Amniotic epithelial cell (primary cell): ENCODE data around the gene KIF26B.
A peak's percentile ranks its signal among the peaks of the same experiment; 100 is the strongest.

Experiments used
- DNase-seq: peaks from one replicate; pipeline ENCODE4 v3.0.0-alpha.2; 2010; ENCODE audit warnings: low read depth

Gene KIF26B

DNA sequence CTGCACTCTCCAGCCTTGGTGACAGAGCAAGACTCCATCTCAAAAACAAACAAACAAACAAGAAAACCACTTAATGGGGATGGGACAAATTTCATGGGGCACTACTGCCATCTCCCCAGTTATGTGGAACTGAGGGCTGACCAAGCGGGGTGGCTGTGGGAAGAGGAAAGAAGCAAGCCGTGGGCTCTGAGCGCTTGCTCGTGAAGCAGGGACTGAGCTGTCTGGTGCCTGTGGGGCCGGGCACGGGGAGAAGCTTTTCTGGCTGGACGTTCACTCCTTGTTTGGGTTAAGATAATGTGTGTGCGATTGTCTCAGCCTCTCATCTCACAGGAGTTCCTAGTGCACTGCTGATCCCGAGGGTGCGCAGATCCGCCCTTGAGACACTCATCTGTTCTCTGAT, 22.0 kb upstream of the KIF26B start:
- DNase-seq = no peak

DNA sequence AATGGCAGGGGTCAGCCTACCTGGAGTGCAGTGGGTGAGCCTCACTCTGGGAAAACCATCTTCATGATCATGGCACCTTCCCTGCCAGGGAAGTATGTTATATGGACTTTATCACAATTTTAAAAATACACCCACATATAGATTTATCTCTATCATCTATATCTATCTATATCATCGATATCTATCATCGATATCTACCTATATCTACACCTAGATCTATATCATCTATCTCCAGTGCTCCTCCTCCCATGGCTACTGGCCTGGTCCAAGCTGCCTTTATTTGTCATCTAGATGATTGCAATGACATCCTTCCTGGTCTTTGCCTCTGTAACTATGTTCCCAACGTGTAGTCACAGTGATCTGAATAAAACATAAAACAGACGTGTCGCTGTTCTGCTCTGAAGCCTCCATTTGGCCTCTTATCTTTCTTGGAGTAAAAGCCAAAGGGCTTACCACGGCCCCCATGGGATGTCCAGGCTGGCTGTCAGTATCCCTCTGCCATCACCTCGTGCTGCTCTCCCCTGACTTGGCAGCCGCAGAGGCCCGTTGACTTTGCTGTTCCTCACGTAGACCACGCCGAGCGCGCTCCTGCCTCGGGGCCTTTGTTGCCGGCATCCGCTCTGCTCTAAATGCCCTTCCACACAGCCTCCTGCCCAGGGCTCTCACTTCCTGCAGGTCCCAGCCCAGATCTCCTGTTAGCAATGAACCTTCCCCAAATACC, 20.6 kb upstream of the KIF26B start:
- no peak for DNase-seq

DNA sequence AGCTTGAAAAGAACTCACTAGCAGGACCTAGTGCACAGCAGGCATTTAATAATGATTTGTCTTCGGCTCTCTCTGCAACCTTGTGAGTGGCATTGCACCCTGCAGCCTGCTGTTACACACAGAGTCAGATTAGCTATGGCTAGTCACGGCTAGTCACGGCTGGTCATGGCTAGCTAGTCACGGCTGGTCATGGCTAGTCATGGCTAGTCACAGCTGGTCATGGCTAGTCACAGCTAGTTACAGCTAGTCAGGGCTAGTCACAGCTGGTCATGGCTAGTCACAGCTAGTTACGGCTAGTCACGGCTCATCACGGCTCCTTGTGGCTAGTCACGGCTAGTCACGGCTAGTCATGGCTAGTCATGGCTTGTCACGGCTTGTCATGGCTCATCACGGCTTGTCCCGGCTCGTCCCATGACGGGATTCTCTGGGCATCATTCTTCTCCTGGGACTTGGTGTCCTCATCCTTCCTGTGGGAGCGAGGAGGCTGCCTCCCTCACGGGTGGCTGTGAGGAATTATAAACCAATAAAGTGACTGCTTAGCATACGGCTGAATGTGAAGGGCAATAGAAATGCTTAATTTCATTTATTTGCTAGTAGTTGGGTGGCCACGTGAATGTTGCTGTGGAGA, 12.5 kb upstream of the KIF26B start:
- no peak for DNase-seq

DNA sequence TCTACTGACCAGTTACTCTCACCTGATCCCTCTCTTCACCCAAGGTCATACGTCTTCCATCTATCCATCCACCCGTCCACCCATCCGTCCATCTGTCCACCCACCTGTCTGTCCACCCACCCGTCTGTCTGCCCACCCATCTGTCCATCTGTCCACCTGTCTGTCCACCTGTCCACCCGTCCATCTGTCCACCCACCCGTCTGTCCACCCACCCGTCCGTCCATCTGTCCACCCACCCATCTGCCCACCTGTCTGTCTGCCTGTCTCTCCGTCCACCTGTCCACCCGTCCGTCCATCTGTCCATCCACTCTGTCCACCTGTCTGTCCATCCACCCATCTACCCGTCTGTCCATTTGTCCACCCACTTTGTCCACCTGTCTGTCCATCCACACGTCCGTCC, 11.8 kb upstream of the KIF26B start:
- DNase-seq = no peak

DNA sequence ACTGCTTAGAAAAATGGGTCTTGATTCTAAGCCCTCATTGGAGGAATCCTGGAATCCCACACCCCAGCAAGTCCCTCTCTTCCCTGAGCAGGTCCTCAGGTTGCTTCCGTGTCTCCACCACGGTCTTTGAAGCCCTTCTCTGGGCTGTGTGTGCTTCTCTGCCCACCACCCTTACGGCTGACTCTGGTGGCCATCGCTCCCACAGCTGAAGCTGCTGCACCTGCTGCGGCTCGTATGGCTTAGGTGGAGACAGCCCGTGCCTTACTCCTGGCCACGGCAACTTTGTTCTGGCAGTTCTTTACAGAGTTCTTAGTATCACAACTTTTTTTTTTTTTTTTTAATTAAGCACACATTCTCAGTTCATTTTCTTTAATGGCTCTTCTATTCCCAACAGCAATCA, 10.9 kb upstream of the KIF26B start:
- DNase-seq = no peak

DNA sequence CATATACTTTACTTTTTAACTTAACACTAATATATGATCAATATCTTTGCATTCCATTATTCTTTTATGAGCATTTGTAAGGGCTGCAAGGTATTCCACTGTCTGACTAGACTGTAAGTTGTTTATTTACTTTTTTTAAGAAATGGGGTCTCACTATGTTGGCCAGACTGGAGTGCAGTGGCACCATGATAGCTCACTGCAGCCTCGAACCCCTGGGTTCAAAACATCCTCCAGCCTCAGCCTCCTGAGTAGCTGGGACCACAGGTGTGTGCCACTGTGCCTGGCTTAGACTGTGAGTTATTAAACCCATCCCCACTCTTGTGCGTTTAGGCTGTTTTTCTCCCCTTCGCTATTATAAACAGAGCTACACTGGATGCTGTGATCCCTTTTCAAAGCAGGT, 6.7 kb upstream of the KIF26B start:
- no peak for DNase-seq

DNA sequence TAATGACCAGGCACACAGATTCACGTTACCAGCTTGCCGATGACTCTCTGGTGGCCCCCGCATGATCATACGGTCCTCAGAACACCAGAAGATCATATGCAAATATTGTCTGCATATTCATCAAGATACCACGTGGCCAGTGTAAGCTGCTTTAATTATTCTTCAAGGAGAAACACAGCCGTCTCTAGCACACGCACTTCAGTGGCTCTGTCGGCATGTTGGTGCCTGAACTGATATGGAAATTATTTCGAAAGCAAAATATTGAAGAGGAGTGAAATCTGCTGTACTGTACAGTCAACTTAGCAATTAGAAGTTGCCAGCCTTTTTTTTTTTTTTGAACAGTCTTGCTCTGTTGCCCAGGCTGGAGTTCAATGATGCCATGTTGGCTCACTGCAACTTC, 5.9 kb upstream of the KIF26B start:
- DNase-seq = no peak

DNA sequence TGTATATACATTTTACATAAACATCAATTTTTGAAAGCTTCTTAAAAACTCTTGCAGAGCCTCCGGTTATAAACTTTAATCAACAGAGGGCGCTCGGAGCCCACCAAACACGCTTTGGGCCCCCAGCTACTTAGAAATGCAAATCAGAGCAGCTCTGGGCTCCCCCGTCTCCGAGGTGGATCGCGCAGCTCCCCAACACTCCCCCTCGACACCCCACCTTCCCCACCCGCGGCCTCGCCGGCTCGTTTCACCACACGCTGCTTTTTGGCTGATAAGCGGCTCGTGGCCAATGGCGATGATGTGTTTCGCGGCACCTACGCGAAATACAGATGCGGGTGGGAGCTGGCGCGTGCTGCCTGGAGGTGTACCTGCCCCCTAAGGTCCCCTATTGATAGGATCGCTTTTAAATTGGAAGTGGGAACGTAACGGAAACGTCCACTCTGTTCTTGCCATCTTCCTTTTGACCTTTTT, 1.7 kb upstream of the KIF26B start:
- peak; percentile 74 for DNase-seq

DNA sequence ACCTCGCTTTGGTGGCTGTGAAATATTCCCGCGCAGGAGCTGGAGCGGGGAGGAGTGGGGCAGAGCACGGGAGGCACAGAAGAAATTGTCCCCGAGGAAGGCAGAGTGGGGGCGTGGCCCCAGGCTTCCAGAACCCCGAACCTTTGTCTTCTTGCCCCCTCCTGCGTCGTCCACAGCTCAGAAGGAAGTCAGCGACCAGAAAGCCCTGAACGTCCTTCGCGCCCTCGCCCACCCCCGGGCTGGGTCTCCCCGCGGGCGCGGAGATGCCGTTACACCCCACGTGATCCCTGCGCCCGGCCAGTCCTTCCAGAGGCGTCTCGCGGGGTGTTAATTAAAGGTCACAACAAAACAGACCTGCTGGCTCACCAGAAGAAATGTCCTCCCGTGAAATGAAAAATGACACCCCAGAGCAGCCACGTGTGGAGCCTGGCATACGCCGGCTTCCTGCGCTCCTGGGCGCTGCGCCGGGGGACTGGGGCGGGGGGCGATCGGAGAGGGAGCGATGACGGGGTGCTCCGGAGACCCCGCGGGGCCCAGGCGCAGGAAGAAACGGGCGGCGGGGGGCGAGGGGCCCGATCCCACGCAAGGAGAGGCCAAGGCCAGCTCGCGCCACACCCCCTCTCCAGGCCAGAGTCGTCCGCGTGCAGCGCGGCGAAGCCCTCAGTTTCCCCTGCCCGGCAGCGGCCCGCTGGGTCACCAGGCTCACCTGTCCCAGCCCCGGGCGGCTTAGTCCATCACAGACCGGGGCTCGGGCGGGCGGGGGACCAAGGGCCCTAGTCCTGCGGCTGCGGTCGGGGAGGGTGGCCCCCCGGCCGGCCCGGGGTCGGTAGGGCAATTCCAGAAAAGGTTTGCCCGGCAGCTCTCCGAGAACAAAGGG, 995 bp upstream of the KIF26B start:
- DNase-seq = peak; percentile 19

DNA sequence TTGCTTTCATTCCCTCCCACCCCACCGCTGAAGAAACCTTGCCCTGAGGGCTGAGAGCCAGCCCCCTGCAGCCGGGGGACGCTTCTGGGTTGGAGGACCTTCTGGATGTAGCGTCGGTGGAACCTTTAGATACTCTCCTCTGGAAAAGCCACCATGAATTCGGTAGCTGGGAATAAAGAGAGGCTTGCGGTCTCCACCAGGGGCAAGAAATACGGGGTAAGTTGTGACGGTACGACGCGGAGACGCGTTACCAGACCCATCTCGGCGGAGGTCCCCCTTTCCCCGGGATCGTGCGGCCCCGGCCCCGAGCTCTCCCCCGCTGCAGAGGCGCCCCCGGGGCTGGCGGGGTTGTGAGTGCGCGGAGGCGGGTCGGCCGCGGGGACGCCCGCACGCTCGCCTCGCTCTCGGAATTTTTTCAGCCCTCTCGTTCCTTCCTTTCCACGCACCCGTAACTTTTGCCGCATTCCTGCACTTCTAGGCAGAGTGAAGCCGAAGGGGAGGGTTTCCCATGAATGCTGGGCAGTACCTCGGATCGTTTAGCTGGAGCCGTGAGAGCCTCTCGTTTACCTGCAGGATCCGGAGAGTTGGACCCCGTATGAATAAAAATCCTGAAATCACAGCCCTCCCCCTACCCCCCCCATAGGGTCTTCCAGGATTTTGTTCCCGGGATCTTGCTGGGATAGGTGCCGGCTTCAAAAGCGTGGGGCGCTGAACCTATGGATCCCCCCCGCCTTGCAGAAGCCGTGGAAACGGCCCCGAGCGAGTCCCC, 671 bp downstream of the KIF26B start:
- peak; percentile 24 for DNase-seq

DNA sequence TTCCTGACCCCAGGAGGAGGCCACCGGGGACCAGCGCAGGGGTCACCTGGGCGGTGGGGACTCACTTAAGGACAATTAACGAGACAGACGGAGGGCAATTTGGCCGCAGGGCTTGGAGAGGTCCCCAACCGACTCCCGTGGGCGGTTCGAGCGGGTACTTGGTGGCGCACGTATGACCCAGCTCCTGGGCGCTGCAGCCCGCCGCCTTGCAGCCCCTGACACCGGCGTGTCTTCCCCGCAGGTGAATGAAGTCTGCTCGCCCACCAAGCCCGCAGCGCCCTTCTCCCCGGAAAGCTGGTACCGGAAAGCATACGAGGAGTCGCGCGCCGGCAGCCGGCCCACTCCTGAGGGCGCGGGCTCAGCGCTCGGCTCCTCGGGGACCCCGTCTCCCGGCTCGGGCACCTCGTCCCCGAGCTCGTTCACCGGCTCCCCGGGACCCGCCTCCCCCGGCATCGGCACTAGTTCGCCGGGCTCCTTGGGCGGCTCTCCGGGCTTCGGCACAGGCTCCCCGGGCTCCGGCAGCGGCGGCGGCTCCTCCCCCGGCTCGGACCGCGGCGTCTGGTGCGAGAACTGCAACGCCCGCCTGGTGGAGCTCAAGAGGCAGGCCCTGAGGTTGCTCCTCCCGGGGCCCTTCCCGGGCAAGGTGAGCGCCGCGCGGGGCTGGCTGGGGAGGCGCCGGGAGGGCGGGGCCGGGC, 1.4 kb downstream of the KIF26B start:
- DNase-seq = peak; percentile 70

DNA sequence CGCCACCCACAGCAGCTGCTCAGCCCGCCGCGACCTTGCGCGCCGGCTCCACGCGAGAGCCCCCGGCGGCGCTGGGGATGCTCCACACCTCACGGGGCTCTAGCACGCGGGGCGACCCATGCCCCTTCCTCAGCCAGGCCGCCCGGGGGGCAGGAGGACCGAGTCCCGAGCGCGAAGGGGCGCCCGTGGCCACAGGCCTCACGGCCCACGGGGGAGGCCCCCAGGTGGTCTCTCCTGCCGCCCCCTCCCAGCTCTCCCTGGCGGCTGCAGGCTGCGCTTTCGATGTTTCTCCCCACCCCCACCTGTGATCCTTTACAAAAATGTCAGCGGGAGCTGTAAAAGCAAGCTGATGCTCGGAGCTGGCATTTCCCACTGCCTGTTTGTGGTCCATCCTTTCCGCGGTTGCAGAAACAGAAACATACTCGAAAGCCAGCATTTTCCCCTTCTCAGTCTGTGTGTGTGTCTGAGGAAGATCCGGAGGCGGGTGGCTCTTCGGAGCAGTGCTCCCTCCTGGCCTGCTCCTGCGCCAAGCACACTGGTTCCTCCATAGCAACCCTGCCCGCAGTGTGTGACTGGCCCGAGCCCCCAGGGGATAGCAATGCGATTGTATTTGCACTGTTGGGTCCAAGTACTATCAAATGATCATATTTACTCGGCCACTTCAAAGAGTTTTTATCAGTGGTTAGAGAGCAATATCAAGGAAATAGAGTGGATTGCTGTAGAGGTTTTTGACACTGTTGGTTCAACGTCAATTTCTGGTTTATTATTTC, 2.1 kb downstream of the KIF26B start:
- DNase-seq = peak; percentile 34

DNA sequence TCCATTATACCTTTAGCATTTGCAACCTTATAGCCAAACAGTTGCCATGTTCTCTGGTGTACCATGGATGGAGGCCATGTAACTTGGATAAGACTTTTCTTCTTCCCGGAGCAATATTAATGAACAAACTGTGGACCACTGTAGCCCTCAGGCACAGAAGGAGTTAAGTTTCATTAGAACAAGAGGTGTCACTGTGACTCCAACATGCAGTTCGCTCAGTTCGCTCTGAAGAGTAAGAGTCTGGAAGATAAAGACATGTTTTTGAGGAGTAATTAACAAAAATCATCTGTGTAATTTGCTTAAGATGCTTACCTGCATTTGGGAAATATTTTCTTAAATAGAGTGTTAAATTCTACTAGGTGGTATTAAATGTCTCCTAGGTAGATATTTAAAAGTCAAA, 4.1 kb downstream of the KIF26B start:
- DNase-seq = no peak

DNA sequence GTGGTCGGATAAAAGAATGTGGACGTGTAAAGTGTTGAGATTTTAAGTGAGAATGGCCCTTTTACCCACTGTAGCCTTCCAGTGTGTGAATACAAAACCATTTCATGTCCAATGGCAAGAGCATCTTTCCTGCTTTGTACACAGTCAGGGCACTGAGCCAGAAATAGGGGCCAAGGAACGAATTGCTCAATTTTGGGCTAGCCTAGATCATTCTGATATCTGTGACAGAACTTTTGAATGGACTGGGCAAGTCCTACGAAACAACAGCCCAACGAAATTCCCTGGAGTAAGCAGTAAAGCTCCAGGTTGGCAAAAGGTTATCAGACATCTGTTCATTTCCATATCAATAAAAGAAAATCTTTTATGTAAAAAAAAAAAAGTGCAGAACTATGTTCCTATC, 5.5 kb downstream of the KIF26B start:
- DNase-seq = peak; percentile 43

DNA sequence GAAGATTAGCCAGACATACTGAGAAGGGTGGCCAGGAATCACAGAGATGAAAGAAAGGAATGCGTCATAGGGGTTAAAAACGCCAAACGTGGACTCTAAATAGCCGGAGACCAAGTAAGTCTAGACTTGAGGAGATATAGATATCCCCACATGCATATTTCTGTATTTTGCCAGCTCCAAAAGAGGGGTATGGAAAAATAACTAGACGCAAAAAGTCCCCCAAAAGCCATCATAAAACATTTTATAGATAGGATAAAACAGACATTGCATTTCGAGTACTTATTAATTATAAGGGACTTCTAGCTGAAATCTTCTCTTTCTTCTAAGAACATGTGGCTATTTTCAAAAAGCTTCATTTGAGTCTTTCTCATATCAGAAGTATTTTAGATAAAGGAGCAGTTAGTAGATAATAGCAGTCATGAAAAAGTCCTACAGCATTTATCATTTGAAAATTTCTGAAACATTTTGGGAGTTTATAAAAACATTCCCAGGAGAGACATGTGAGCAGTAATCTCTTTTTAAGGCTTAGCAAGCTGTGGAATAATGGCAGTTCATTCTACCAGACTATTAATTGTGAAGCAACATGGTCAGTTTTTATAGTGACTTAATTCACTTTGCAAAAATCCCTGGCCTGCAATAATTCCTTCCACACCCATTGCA, 6.1 kb downstream of the KIF26B start:
- DNase-seq = peak; percentile 60

DNA sequence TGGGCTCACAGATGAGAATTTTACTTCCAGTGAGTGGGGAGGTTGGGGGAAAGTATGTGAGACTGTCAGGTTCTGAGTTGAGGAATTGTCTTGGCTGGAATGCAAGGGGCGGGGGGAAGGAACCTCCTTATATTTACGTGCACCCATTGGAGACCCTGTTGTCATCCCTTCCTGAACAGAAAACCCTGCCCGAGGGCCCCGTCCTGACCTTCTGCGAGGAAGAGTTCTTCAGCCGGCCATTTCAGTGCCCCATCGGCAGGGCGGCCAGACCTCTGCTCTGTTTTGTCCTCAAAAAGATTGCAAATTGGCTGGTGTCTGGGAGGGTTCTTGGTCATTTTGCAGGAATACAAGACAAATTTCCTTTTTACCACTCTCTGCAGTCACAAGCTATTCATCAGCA, 7.1 kb downstream of the KIF26B start:
- DNase-seq = no peak

DNA sequence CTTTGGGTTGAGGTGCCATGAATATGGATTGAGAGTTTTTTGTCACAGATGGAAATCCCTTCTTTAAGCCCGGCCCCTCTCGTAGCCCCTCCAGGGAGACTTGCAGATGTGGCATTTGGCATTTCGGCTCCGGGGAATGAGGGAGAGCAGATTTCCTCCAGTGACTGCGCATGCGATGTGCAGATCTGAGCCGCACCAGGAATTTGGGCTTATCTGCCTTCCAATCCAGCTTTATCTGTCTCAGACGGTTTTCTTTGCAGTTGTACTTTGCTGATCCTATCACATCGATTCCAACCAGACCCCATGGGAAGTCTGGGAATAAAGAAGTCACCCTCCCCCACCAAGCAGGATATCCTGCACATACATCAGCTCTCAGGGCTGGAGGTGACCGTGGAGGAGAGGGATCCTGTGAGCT, 11.7 kb downstream of the KIF26B start:
- DNase-seq = peak; percentile 33

DNA sequence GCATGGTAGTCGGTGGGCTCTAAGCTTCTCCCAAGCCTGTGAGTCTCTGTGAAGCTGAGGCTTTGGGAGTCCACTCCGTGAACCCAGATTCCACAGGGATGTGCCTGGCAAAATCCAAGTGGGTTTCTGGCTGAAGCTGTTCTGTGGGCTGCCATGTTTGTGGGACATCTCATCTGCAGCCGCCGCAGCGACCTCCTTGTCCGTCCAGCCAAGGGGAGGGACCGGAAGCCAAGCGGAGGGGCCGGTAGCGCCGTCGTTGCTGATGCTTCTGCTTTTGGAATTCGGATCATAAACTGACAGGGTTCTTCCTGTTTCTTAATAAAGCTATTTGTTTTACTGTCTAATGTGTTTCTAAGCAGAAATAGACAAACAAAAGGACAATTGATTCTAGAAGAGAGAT, 13.3 kb downstream of the KIF26B start:
- no peak for DNase-seq

DNA sequence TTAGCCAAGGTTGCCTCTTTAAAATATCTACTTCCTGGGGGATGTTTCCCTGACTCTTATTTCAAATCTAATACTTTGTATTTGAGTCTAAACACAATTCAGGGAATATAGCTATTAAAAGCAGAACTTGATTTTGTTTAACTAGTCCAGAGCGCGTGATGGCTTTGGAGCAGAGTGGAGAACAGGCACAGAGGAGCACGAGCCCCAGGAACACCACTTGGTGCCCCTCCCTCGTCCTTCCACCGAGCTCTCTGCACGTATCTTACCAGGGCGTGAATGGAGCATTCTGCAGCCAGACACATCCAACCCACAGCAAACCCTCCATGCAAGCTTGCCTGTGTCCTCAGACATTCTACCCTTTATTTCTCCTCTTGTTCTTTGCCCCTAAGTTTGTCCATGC, 14.1 kb downstream of the KIF26B start:
- DNase-seq = no peak

DNA sequence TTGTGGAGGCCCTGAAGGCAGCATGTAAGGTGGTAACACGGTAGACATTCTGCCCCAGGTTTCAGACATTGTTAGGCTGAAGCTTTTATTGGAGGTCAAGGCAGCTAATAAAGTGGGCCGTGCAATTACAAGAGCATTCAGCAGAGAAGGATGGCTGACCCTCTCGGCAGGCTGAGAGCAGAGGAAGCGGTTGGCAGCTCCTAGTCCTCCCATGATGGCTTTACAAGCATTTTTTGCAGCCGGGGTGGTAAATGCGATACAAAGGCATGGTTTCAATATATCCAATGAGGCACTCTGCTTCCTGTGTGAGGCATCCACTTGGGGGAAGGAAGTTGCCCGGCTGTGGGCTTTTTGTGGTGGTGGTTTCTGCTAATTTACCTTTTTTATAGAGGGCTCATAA, 14.6 kb downstream of the KIF26B start:
- DNase-seq = no peak
